HEK293 (cell line): Measurements from ENCODE around the gene OMA1.

Experiments
- CTCF ChIA-PET: fragments of 350-600 bp; formaldehyde crosslinking; extraction: SDS; loops from one replicate; lab custom pipeline; 2021; ENCODE audit warnings: antibody characterized with exemption; lab: Yijun Ruan, JAX
- POLR2A ChIA-PET: fragments of 300-600 bp; formaldehyde crosslinking; extraction: SDS; loops from one replicate; lab custom pipeline; 2020; ENCODE audit warnings: antibody characterized with exemption, inconsistent platforms; lab: Yijun Ruan, JAX
- H3K27ac ChIP-seq: fragments of 200-500 bp; sonication (Bioruptor generic); 2 replicates; pipeline ENCODE4 v1.5.1; 2014; ENCODE audit warnings: low read depth, low read length, control low read depth, inconsistent platforms; ENCODE audit errors: extremely low read depth
- H3K36me3 ChIP-seq, 2 experiments: fragments of 200-500 bp in 1 of 2; sonication (Bioruptor generic) in 1 of 2; 1 replicate in 1 of 2; 2 replicates in 1 of 2; pipeline ENCODE4 v1.5.1; 2014 to 2017; ENCODE audit warnings: inconsistent platforms in 2 of 2, low read length in 2 of 2; ENCODE audit not compliant: control insufficient read depth in 2 of 2, insufficient read depth in 1 of 2
- H3K4me1 ChIP-seq: fragments of 200-500 bp; sonication (Bioruptor generic); 2 replicates; pipeline ENCODE4 v1.5.1; 2014; ENCODE audit warnings: mild to moderate bottlenecking, low read length, inconsistent platforms; ENCODE audit not compliant: control insufficient read depth, insufficient read depth
- H3K4me3 ChIP-seq: 2 replicates; pipeline ENCODE4 v1.5.1; 2011; ENCODE audit warnings: low read depth, mild to moderate bottlenecking, control low read depth, low read length, moderate library complexity
- H3K9me3 ChIP-seq: fragments of 200-500 bp; sonication (Bioruptor generic); 2 replicates; pipeline ENCODE4 v1.5.1; 2014; ENCODE audit warnings: low read depth, low read length, inconsistent platforms; ENCODE audit not compliant: control insufficient read depth, insufficient read depth
- EGR2 ChIP-seq: fragments of 450-650 bp; formaldehyde crosslinking; IDR thresholded peaks from 2 replicates; pipeline ENCODE4 v1.5.1; 2016; ENCODE audit warnings: low read depth, missing biosample characterization, missing genetic modification characterization
- GLI4 ChIP-seq: fragments of 450-650 bp; formaldehyde crosslinking; IDR thresholded peaks from 2 replicates; pipeline ENCODE4 v1.5.1; 2016; ENCODE audit warnings: missing biosample characterization, missing genetic modification characterization
- KLF8 ChIP-seq: fragments of 450-650 bp; formaldehyde crosslinking; IDR thresholded peaks from 2 replicates; pipeline ENCODE4 v1.5.1; 2016; ENCODE audit warnings: missing biosample characterization, missing genetic modification characterization
- OSR2 ChIP-seq: fragments of 450-650 bp; formaldehyde crosslinking; IDR thresholded peaks from 2 replicates; pipeline ENCODE4 v1.5.1; 2016; ENCODE audit warnings: missing biosample characterization, missing genetic modification characterization
- PATZ1 ChIP-seq: fragments of 450-650 bp; formaldehyde crosslinking; IDR thresholded peaks from 2 replicates; pipeline ENCODE4 v1.5.1; 2016; ENCODE audit warnings: missing biosample characterization, missing genetic modification characterization
- REPIN1 ChIP-seq: fragments of 450-650 bp; formaldehyde crosslinking; IDR thresholded peaks from 2 replicates; pipeline ENCODE4 v1.5.1; 2017; ENCODE audit warnings: missing biosample characterization, missing genetic modification characterization, low read depth
- SP2 ChIP-seq: fragments of 450-650 bp; formaldehyde crosslinking; IDR thresholded peaks from 2 replicates; pipeline ENCODE4 v1.5.1; 2016; ENCODE audit warnings: missing biosample characterization, missing genetic modification characterization
- ZBTB1 ChIP-seq: fragments of 450-650 bp; formaldehyde crosslinking; IDR thresholded peaks from 2 replicates; pipeline ENCODE4 v1.5.1; 2016; ENCODE audit warnings: missing biosample characterization, missing genetic modification characterization
- ZEB2 ChIP-seq: fragments of 450-650 bp; formaldehyde crosslinking; IDR thresholded peaks from 2 replicates; pipeline ENCODE4 v1.5.1; 2016; ENCODE audit warnings: missing biosample characterization, missing genetic modification characterization
- ZNF138 ChIP-seq: fragments of 450-650 bp; formaldehyde crosslinking; IDR thresholded peaks from 2 replicates; pipeline ENCODE4 v1.5.1; 2016; ENCODE audit warnings: missing biosample characterization, missing genetic modification characterization, borderline replicate concordance
- ZNF24 ChIP-seq: fragments of 450-650 bp; formaldehyde crosslinking; IDR thresholded peaks from 2 replicates; pipeline ENCODE4 v1.5.1; 2016; ENCODE audit warnings: missing biosample characterization, missing genetic modification characterization
- ZNF292 ChIP-seq: fragments of 450-650 bp; formaldehyde crosslinking; IDR thresholded peaks from 2 replicates; pipeline ENCODE4 v1.5.1; 2016; ENCODE audit warnings: low read depth, missing biosample characterization, missing genetic modification characterization, borderline replicate concordance
- ZNF391 ChIP-seq: fragments of 450-650 bp; formaldehyde crosslinking; IDR thresholded peaks from 2 replicates; pipeline ENCODE4 v1.5.1; 2016; ENCODE audit warnings: low read depth, missing biosample characterization, missing genetic modification characterization, borderline replicate concordance
- ZNF404 ChIP-seq: fragments of 450-650 bp; formaldehyde crosslinking; IDR thresholded peaks from 2 replicates; pipeline ENCODE4 v1.5.1; 2017; ENCODE audit warnings: missing biosample characterization, missing genetic modification characterization
- ZNF610 ChIP-seq: fragments of 450-650 bp; formaldehyde crosslinking; IDR thresholded peaks from 2 replicates; pipeline ENCODE4 v1.5.1; 2016; ENCODE audit warnings: missing biosample characterization, missing genetic modification characterization, borderline replicate concordance
- ZNF654 ChIP-seq: fragments of 450-650 bp; formaldehyde crosslinking; IDR thresholded peaks from 2 replicates; pipeline ENCODE4 v1.5.1; 2016; ENCODE audit warnings: low read depth, missing biosample characterization, missing genetic modification characterization
- ZNF670 ChIP-seq: fragments of 450-650 bp; formaldehyde crosslinking; IDR thresholded peaks from 2 replicates; pipeline ENCODE4 v1.5.1; 2016; ENCODE audit warnings: missing biosample characterization, missing genetic modification characterization, low read depth
- ZNF677 ChIP-seq: fragments of 450-650 bp; IDR thresholded peaks from 2 replicates; pipeline ENCODE4 v1.5.0; 2018; ENCODE audit warnings: missing biosample characterization, mild to moderate bottlenecking, missing genetic modification characterization, moderate library complexity
- ZNF792 ChIP-seq: fragments of 450-650 bp; formaldehyde crosslinking; IDR thresholded peaks from 2 replicates; pipeline ENCODE4 v1.5.1; 2016; ENCODE audit warnings: missing biosample characterization, missing genetic modification characterization
- ZNF837 ChIP-seq: fragments of 450-650 bp; formaldehyde crosslinking; IDR thresholded peaks from 2 replicates; pipeline ENCODE4 v1.5.1; 2016; ENCODE audit warnings: missing biosample characterization, missing genetic modification characterization
- TF ChIP-seq, protein P1 (sequence below): fragments of 450-650 bp; formaldehyde crosslinking; IDR thresholded peaks from 2 replicates; pipeline ENCODE4 v1.5.1; 2017; ENCODE audit warnings: missing biosample characterization, missing genetic modification characterization
- TF ChIP-seq, protein P2 (sequence below): fragments of 450-650 bp; formaldehyde crosslinking; IDR thresholded peaks from 2 replicates; pipeline ENCODE4 v1.5.1; 2016; ENCODE audit warnings: missing biosample characterization, missing genetic modification characterization
- TF ChIP-seq, protein P3 (sequence below): fragments of 450-650 bp; formaldehyde crosslinking; IDR thresholded peaks from 2 replicates; pipeline ENCODE4 v1.5.1; 2016; ENCODE audit warnings: missing biosample characterization, missing genetic modification characterization

Gene OMA1

DNA sequence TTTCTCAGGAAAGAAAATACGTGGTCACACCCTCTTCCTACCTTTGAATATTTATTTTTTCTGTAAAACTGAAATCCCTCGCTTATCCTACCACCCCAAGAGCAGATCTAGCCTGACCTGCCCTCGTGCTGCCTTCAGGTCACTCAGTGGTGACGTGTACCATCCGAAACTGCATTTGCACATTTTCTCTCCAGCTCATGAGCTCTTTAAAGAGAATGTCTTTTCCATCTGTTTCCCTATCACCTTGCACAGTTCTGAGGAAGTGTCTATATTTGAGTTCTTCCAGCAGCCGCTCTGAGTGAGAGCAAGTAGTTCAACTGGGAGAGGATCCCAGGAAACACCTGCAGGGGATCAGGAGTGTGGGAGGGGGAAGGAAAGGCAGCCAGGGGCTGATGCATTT is 91.7 kb downstream of the OMA1 start:
- ChIA-PET POLR2A (no interaction called here), CTCF (no interaction called here)
- Histone ChIP-seq H3K4me3 (no peak overlapping the region), H3K9me3 (no peaks in the 10 kb centered on the region), H3K36me3 (no peaks in the 10 kb centered on the region), H3K27ac (no peak overlapping the region), H3K4me1 (no peaks in the 10 kb centered on the region)
- no peak for TF ChIP-seq ZNF292
- TF ChIP-seq, protein P1, sequence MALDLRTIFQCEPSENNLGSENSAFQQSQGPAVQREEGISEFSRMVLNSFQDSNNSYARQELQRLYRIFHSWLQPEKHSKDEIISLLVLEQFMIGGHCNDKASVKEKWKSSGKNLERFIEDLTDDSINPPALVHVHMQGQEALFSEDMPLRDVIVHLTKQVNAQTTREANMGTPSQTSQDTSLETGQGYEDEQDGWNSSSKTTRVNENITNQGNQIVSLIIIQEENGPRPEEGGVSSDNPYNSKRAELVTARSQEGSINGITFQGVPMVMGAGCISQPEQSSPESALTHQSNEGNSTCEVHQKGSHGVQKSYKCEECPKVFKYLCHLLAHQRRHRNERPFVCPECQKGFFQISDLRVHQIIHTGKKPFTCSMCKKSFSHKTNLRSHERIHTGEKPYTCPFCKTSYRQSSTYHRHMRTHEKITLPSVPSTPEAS = no peak
- no peak for TF ChIP-seq ZNF24 (tag by site-specific recombination)
- no peak for TF ChIP-seq OSR2 (tag by site-specific recombination)
- no peak for TF ChIP-seq REPIN1 (tag by site-specific recombination)
- no peak for TF ChIP-seq ZNF792 (tag by site-specific recombination)
- TF ChIP-seq SP2 (tag by site-specific recombination) = no peak
- TF ChIP-seq, protein P2, sequence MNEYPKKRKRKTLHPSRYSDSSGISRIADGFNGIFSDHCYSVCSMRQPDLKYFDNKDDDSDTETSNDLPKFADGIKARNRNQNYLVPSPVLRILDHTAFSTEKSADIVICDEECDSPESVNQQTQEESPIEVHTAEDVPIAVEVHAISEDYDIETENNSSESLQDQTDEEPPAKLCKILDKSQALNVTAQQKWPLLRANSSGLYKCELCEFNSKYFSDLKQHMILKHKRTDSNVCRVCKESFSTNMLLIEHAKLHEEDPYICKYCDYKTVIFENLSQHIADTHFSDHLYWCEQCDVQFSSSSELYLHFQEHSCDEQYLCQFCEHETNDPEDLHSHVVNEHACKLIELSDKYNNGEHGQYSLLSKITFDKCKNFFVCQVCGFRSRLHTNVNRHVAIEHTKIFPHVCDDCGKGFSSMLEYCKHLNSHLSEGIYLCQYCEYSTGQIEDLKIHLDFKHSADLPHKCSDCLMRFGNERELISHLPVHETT = no peak
- no peak for TF ChIP-seq ZNF610 (tag by site-specific recombination)
- TF ChIP-seq ZNF391 = no peak

GRCh38 chr1:58454385-58454784 is 92.1 kb downstream of the OMA1 start:
- CTCF ChIA-PET = interaction anchor here (0.5 kb wide), 1 partner anchor 441 kb away, joined by 3 read pairs; no protein-coding TSS in a partner anchor
- POLR2A ChIA-PET = no interaction called here

DNA sequence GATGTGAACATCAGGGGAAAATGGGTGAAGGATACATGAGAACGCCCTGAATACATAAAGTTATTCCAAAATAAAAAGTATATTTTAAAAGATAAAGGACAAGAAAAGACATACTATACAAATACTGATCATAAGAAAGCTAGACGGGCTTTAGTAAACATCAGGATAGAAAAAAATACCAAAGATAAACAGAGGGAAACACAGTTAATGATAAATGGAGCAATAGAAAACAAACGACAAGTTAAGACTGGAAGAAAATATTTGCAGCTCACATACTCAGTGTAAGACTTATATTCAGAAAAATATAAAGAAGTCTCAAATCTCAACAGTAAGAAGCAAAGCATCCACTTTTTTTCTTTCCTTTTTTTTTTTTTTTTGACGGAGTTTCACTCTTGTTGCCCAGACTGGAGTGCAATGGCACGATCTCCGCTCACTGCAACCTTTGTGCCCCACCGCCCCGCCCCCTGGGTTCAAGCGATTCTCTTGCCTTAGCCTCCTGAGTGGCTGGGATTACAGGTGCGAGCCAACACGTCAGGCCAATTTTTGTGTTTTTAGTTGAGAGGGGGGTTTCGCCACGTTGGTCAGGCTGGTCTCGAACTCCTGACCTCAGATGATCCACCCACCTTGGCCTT is 94.8 kb downstream of the OMA1 start:
- Histone ChIP-seq H3K9me3 (no peaks in the 10 kb centered on the region), H3K4me1 (no peaks in the 10 kb centered on the region), H3K36me3 (no peaks in the 10 kb centered on the region), H3K4me3 (no peak overlapping the region), H3K27ac (no peak overlapping the region)
- CTCF ChIA-PET = interaction anchor here (1.6 kb wide), 1 partner anchor 12 kb away, joined by 3 read pairs; no protein-coding TSS in a partner anchor
- POLR2A ChIA-PET = interaction anchor here (0.7 kb wide), 1 partner anchor 18 kb away, joined by 7 read pairs; no protein-coding TSS in a partner anchor
- TF ChIP-seq ZNF837 (tag by site-specific recombination) (no peak), EGR2 (no peak), KLF8 (no peak), ZNF610 (tag by site-specific recombination) (no peak), ZEB2 (tag by site-specific recombination) (no peak), ZNF670 (tag by site-specific recombination) (no peak), PATZ1 (tag by site-specific recombination) (no peak), ZNF677 (tag by site-specific recombination) (no peak), GLI4 (tag by site-specific recombination) (no peak)
- TF ChIP-seq, protein P3, sequence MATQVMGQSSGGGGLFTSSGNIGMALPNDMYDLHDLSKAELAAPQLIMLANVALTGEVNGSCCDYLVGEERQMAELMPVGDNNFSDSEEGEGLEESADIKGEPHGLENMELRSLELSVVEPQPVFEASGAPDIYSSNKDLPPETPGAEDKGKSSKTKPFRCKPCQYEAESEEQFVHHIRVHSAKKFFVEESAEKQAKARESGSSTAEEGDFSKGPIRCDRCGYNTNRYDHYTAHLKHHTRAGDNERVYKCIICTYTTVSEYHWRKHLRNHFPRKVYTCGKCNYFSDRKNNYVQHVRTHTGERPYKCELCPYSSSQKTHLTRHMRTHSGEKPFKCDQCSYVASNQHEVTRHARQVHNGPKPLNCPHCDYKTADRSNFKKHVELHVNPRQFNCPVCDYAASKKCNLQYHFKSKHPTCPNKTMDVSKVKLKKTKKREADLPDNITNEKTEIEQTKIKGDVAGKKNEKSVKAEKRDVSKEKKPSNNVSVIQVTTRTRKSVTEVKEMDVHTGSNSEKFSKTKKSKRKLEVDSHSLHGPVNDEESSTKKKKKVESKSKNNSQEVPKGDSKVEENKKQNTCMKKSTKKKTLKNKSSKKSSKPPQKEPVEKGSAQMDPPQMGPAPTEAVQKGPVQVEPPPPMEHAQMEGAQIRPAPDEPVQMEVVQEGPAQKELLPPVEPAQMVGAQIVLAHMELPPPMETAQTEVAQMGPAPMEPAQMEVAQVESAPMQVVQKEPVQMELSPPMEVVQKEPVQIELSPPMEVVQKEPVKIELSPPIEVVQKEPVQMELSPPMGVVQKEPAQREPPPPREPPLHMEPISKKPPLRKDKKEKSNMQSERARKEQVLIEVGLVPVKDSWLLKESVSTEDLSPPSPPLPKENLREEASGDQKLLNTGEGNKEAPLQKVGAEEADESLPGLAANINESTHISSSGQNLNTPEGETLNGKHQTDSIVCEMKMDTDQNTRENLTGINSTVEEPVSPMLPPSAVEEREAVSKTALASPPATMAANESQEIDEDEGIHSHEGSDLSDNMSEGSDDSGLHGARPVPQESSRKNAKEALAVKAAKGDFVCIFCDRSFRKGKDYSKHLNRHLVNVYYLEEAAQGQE (tag by site-specific recombination) = no peak

More at GRCh38 chr1:58454385-58454784, 92.1 kb downstream of the OMA1 start:
- Histone ChIP-seq H3K4me3 (no peak overlapping the region), H3K4me1 (no peaks in the 10 kb centered on the region), H3K9me3 (no peaks in the 10 kb centered on the region), H3K27ac (no peak overlapping the region), H3K36me3 (no peaks in the 10 kb centered on the region)
- TF ChIP-seq ZBTB1 (tag by site-specific recombination) = no peak
- TF ChIP-seq ZNF404 (tag by site-specific recombination) = no peak
- TF ChIP-seq ZNF654 (tag by site-specific recombination) = no peak
- no peak for TF ChIP-seq ZNF138 (tag by site-specific recombination)
- TF ChIP-seq, all 188 proteins: peak for 0
